WTC11 (cell line): Measurements from ENCODE around the gene ADRA2C. TPM values are rescaled to one million over a fixed set of nuclear protein-coding genes. Genes with fewer than 3 reads are reported as not detected.

ENCODE experiments used
- ATAC-seq: fragments of 200-7000 bp; cut with Tn5 transposase; 2 replicates; pipeline ENCODE4 v1.10.0; 2021; ENCODE audit warnings: mild to moderate bottlenecking, moderate library complexity
- CTCF ChIA-PET: fragments of 300-600 bp; sonication (Branson Sonifier 250); formaldehyde crosslinking; loops from one replicate; lab custom pipeline; 2021; ENCODE audit warnings: antibody characterized with exemption; lab: Charles Lee
- POLR2A ChIA-PET: fragments of 350-600 bp; sonication (Branson Sonifier 250); formaldehyde crosslinking; loops from one replicate; lab custom pipeline; 2021; ENCODE audit warnings: antibody characterized with exemption; lab: Charles Lee
- DNase-seq: peaks from one replicate; pipeline ENCODE4 v3.0.0; 2021; ENCODE audit warnings: low spot score
- H3K27ac Mint-ChIP-seq: 2 replicates; pipeline ENCODE4 v1.8.0; 2021; ENCODE audit warnings: mixed read lengths
- H3K27me3 Mint-ChIP-seq: 2 replicates; pipeline ENCODE4 v1.8.0; 2021; ENCODE audit warnings: low read depth, mild to moderate bottlenecking, moderate library complexity, mixed read lengths
- H3K36me3 Mint-ChIP-seq: 2 replicates; pipeline ENCODE4 v1.8.0; 2021; ENCODE audit warnings: mixed read lengths
- H3K4me1 Mint-ChIP-seq: 2 replicates; pipeline ENCODE4 v1.8.0; 2022; ENCODE audit warnings: mixed read lengths
- H3K4me3 Mint-ChIP-seq: 2 replicates; pipeline ENCODE4 v1.8.0; 2021; ENCODE audit warnings: mild to moderate bottlenecking, moderate library complexity, mixed read lengths
- H3K9me3 Mint-ChIP-seq: 2 replicates; pipeline ENCODE4 v1.8.0; 2021; ENCODE audit warnings: mixed read lengths
- CBFB ChIP-seq: sonication (generic); formaldehyde crosslinking; IDR thresholded peaks from 2 replicates; pipeline ENCODE4 v1.8.1; 2022; ENCODE audit warnings: mild to moderate bottlenecking, low read depth, missing genetic modification reagents
- CREB1 ChIP-seq: sonication (generic); formaldehyde crosslinking; IDR thresholded peaks from 2 replicates; pipeline ENCODE4 v1.8.0; 2023; ENCODE audit warnings: mild to moderate bottlenecking, missing genetic modification reagents
- E2F4 ChIP-seq: sonication (generic); formaldehyde crosslinking; IDR thresholded peaks from 2 replicates; pipeline ENCODE4 v1.8.1; 2022; ENCODE audit warnings: low read depth, mild to moderate bottlenecking, moderate library complexity, missing genetic modification reagents, borderline replicate concordance
- ETV6 ChIP-seq: sonication (generic); formaldehyde crosslinking; IDR thresholded peaks from 2 replicates; pipeline ENCODE4 v1.8.1; 2022; ENCODE audit warnings: mild to moderate bottlenecking, missing genetic modification reagents
- GABPB1 ChIP-seq: sonication (generic); formaldehyde crosslinking; IDR thresholded peaks from 2 replicates; pipeline ENCODE4 v1.8.1; 2023; ENCODE audit warnings: mild to moderate bottlenecking, missing genetic modification reagents
- IRF2 ChIP-seq: sonication (generic); formaldehyde crosslinking; IDR thresholded peaks from 2 replicates; pipeline ENCODE4 v1.8.0; 2022; ENCODE audit warnings: low read depth, missing genetic modification reagents, borderline replicate concordance
- MAX ChIP-seq: sonication (generic); formaldehyde crosslinking; IDR thresholded peaks from 2 replicates; pipeline ENCODE4 v1.8.0; 2022; ENCODE audit warnings: mild to moderate bottlenecking, missing genetic modification reagents
- OVOL2 ChIP-seq: fragments of 250-450 bp; sonication (Bioruptor Pico); IDR thresholded peaks from 2 replicates; pipeline ENCODE4 v1.9.0; 2021; ENCODE audit warnings: mild to moderate bottlenecking, borderline replicate concordance
- PRRX2 ChIP-seq: fragments of 250-450 bp; sonication (Bioruptor Pico); IDR thresholded peaks from 2 replicates; pipeline ENCODE4 v1.8.0; 2021; ENCODE audit warnings: mild to moderate bottlenecking
- SP1 ChIP-seq: sonication (generic); formaldehyde crosslinking; conservative IDR thresholded peaks from 2 replicates; pipeline ENCODE4 v1.8.1; 2022; ENCODE audit warnings: missing genetic modification reagents
- TEAD1 ChIP-seq: sonication (generic); formaldehyde crosslinking; IDR thresholded peaks from 2 replicates; pipeline ENCODE4 v1.8.0; 2022; ENCODE audit warnings: mild to moderate bottlenecking, missing genetic modification reagents
- ZBTB21 ChIP-seq: sonication (generic); formaldehyde crosslinking; IDR thresholded peaks from 2 replicates; pipeline ENCODE4 v1.8.1; 2023; ENCODE audit warnings: mild to moderate bottlenecking, missing genetic modification reagents, borderline replicate concordance
- ZNF416 ChIP-seq: fragments of 250-450 bp; sonication (Bioruptor Pico); IDR thresholded peaks from 2 replicates; pipeline ENCODE4 v1.9.0; 2021; ENCODE audit warnings: mild to moderate bottlenecking, inconsistent platforms
- ZNF671 ChIP-seq: fragments of 250-450 bp; sonication (Bioruptor Pico); IDR thresholded peaks from 2 replicates; pipeline ENCODE4 v1.8.0; 2021; ENCODE audit warnings: mild to moderate bottlenecking
- ZSCAN18 ChIP-seq: fragments of 250-450 bp; sonication (Bioruptor Pico); IDR thresholded peaks from 2 replicates; pipeline ENCODE4 v2.1.2; 2022; ENCODE audit warnings: mild to moderate bottlenecking, moderate library complexity
- total RNA-seq: library from RNA; stranded (reverse); gene quantifications from 3 replicates; pipeline ENCODE4 v1.2.3, GENCODE V29; 2021
- TF ChIP-seq, protein P1 (sequence below): fragments of 250-450 bp; sonication (Bioruptor Pico); IDR thresholded peaks from 2 replicates; pipeline ENCODE4 v1.9.0; 2021; ENCODE audit warnings: moderate library complexity, mild to moderate bottlenecking, inconsistent platforms, borderline replicate concordance
- TF ChIP-seq, protein P2 (sequence below): sonication (generic); formaldehyde crosslinking; IDR thresholded peaks from 2 replicates; pipeline ENCODE4 v1.8.1; 2023; ENCODE audit warnings: mild to moderate bottlenecking, missing genetic modification reagents
- TF ChIP-seq, protein P3 (sequence below): sonication (generic); formaldehyde crosslinking; conservative IDR thresholded peaks from 2 replicates; pipeline ENCODE4 v1.8.1; 2022; ENCODE audit warnings: mild to moderate bottlenecking, missing genetic modification reagents
- TF ChIP-seq, protein P4 (sequence below): sonication (generic); formaldehyde crosslinking; IDR thresholded peaks from 2 replicates; pipeline ENCODE4 v1.8.0; 2023; ENCODE audit warnings: missing genetic modification reagents
- TF ChIP-seq, protein P5 (sequence below): sonication (generic); formaldehyde crosslinking; IDR thresholded peaks from 2 replicates; pipeline ENCODE4 v1.8.1; 2022; ENCODE audit warnings: mild to moderate bottlenecking, moderate library complexity, missing genetic modification reagents

ADRA2C gene
- total RNA-seq, 1 experiment from 2014 or later, result 21.8 TPM

DNA sequence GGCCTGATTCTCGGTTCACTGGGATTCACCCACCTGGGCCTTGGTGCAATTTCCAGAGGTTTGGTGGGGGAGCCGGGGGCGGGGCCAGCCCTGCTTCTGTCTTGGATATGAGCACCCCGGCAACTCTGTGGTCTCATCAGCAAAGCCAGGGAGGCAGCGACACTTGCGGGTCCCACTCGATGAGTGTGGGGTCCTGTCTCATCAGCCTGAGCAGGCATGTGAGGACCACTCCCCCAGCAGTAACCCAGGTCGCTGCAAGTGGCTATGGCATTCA, 19.0 kb downstream of the ADRA2C start (continued):
- TF ChIP-seq, protein P1, sequence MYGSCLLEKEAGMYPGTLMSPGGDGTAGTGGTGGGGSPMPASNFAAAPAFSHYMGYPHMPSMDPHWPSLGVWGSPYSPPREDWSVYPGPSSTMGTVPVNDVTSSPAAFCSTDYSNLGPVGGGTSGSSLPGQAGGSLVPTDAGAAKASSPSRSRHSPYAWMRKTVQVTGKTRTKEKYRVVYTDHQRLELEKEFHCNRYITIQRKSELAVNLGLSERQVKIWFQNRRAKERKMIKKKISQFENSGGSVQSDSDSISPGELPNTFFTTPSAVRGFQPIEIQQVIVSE (CRISPR knock-in tag), result no peak
- TF ChIP-seq ZBTB21 (CRISPR knock-in tag), result no peak
- TF ChIP-seq TEAD1 (CRISPR knock-in tag), result no peak
- TF ChIP-seq, all 79 proteins: peak for 0

- Mint-ChIP-seq H3K9me3 (no peaks in the 10 kb centered on the region), H3K4me1 (peaks cover 3% of the 10 kb centered on the region), H3K27ac (no peak overlapping the region), H3K27me3 (no peaks in the 10 kb centered on the region), H3K4me3 (no peak overlapping the region), H3K36me3 (no peaks in the 10 kb centered on the region)
- DNase-seq (no peak), ATAC-seq (no peak)
- POLR2A ChIA-PET, result no interaction called here
- CTCF ChIA-PET, result interaction anchor here (0.7 to 9.7 kb wide), 6 partner anchors 19 to 397 kb away, joined by 3 to 87 read pairs (median 4); partner anchors contain the start of gene ADRA2C
- no peak for TF ChIP-seq OVOL2 (CRISPR knock-in tag)
- no peak for TF ChIP-seq CBFB
- TF ChIP-seq, protein P2, sequence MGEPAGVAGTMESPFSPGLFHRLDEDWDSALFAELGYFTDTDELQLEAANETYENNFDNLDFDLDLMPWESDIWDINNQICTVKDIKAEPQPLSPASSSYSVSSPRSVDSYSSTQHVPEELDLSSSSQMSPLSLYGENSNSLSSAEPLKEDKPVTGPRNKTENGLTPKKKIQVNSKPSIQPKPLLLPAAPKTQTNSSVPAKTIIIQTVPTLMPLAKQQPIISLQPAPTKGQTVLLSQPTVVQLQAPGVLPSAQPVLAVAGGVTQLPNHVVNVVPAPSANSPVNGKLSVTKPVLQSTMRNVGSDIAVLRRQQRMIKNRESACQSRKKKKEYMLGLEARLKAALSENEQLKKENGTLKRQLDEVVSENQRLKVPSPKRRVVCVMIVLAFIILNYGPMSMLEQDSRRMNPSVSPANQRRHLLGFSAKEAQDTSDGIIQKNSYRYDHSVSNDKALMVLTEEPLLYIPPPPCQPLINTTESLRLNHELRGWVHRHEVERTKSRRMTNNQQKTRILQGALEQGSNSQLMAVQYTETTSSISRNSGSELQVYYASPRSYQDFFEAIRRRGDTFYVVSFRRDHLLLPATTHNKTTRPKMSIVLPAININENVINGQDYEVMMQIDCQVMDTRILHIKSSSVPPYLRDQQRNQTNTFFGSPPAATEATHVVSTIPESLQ (CRISPR knock-in tag), result no peak
- TF ChIP-seq IRF2 (CRISPR knock-in tag), result no peak
- no peak for TF ChIP-seq MAX (CRISPR knock-in tag)
- TF ChIP-seq ZNF671 (CRISPR knock-in tag), result no peak
- no peak for TF ChIP-seq CREB1 (CRISPR knock-in tag)
- TF ChIP-seq ZNF416 (CRISPR knock-in tag), result no peak
- TF ChIP-seq GABPB1 (CRISPR knock-in tag), result no peak
- TF ChIP-seq, protein P3, sequence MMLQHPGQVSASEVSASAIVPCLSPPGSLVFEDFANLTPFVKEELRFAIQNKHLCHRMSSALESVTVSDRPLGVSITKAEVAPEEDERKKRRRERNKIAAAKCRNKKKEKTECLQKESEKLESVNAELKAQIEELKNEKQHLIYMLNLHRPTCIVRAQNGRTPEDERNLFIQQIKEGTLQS (CRISPR knock-in tag), result no peak
- TF ChIP-seq, protein P4, sequence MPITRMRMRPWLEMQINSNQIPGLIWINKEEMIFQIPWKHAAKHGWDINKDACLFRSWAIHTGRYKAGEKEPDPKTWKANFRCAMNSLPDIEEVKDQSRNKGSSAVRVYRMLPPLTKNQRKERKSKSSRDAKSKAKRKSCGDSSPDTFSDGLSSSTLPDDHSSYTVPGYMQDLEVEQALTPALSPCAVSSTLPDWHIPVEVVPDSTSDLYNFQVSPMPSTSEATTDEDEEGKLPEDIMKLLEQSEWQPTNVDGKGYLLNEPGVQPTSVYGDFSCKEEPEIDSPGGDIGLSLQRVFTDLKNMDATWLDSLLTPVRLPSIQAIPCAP, result no peak
- TF ChIP-seq SP1 (CRISPR knock-in tag), result no peak
- TF ChIP-seq ETV6 (CRISPR knock-in tag), result no peak
- no peak for TF ChIP-seq PRRX2 (CRISPR knock-in tag)
- TF ChIP-seq, protein P1 (CRISPR knock-in tag), result no peak
- TF ChIP-seq ZSCAN18, result no peak
- TF ChIP-seq, protein P5, sequence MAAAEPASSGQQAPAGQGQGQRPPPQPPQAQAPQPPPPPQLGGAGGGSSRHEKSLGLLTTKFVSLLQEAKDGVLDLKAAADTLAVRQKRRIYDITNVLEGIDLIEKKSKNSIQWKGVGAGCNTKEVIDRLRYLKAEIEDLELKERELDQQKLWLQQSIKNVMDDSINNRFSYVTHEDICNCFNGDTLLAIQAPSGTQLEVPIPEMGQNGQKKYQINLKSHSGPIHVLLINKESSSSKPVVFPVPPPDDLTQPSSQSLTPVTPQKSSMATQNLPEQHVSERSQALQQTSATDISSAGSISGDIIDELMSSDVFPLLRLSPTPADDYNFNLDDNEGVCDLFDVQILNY (CRISPR knock-in tag), result no peak
- no peak for TF ChIP-seq E2F4 (CRISPR knock-in tag)
Observed at GRCh38 chr4:3786196-3786869, 20.1 kb downstream of the ADRA2C start.
